Pancreas (tissue), 10 donors: ENCODE results near the gene LGR6. TPM values are rescaled to one million over a fixed set of nuclear protein-coding genes. Genes with fewer than 3 reads are reported as not detected.

ENCODE experiments used
- ATAC-seq, 4 donors: fragments of 200-7000 bp; cut with Tn5 transposase; one replicate each; pipeline versions ENCODE4 v1.8.0 to v1.9.1; 2020; ENCODE audit warnings: mild to moderate bottlenecking in 4 of 4, moderate library complexity in 4 of 4
- DNase-seq, 6 donors: peaks; one replicate each; pipeline ENCODE4 v3.0.0-alpha.2; 2020
- FAIRE-seq: peaks from 2 replicates; lab custom pipeline; 2012; peaks lifted over from hg19 to GRCh38; lab: Jason Lieb, UNC
- H3K27ac ChIP-seq, 4 donors: fragments of 200-600 bp; sonication (generic); 1 replicate in 3 of 4; 2 replicates in 1 of 4; pipeline versions ENCODE4 v1.5.0 to v1.8.0; 2020
- H3K27me3 ChIP-seq, 4 donors: fragments of 200-600 bp; one replicate each; pipeline ENCODE4 v1.8.0; 2021
- H3K36me3 ChIP-seq, 3 donors: fragments of 200-600 bp; sonication (generic) in 1 of 3; one replicate each; pipeline versions ENCODE4 v1.5.0 to v1.8.0; 2020 to 2021
- H3K4me1 ChIP-seq, 3 donors: fragments of 200-600 bp; one replicate each; pipeline ENCODE4 v1.8.0; 2021
- H3K4me3 ChIP-seq, 4 donors: fragments of 200-600 bp; sonication (generic) in 2 of 4; one replicate each; pipeline versions ENCODE4 v1.5.0 to v1.8.0; 2020 to 2021
- H3K9me3 ChIP-seq, 4 donors: fragments of 200-600 bp; one replicate each; pipeline ENCODE4 v1.8.0; 2021
- whole genome bisulfite sequencing, 2 donors: extraction: QIAGEN DNeasy Blood & Tissue Kit; methylation state at CpG; one replicate each; pipeline ENCODE4 v1.1.7; 2013; 5-methylcytosine and 5-hydroxymethylcytosine counted together
- intact Hi-C, 3 donors: fragments of 100-400 bp; cut with DNase I; formaldehyde crosslinking; loops; one replicate each; pipeline versions ENCODE4 v1.11.1 to v1.14.2; 2022
- polyA plus RNA-seq, 2 donors: library from polyadenylated mRNA; stranded (reverse); fragments of 200-250 nt; gene quantifications; one replicate each; pipeline ENCODE4 v1.2.3, GENCODE V29; 2013
- total RNA-seq, 6 donors: library from RNA; stranded (reverse); fragmentation: NEBNext Ultra II Directional in 4 of 6; extraction: Animal tissue kit (Norgen Biotek cat#: 25700) in 4 of 6; gene quantifications; one replicate each; pipeline versions ENCODE4 v1.2.1 to v1.2.4, GENCODE V29; 2021 to 2023
- TF ChIP-seq, protein P1 (sequence below), 4 donors: fragments of 200-600 bp; sonication (generic) in 3 of 4; IDR thresholded peaks; one replicate each; pipeline versions ENCODE4 v1.5.0 to v1.8.0; 2021; ENCODE audit warnings: antibody characterized with exemption in 4 of 4
- donor health status: healthy with polysubstance abuse.
- donor health status: DM: no; HTN: no; CAD: no; lungs with moderate emphysema.
- donor health status: DM: no; HTN: no; CAD: no.
- donor health status: control.
- donor health status: control.
- donor health status: Bipolar disorder and iron deficiency.
- donor health status: DM: yes; HTN: yes; CAD: no.
- donor health status: DM: no; HTN: no; CAD: no.
- donor health status: DM: no; HTN: no; CAD: no.
- donor health status: DM: yes; HTN: yes; CAD: no.

The LGR6 gene
- total and polyA plus RNA-seq, 8 donors, result 0.06 to 0.47 (median 0.15) TPM; not detected in 3

GRCh38 chr1:202155478-202156021 lies 38.0 kb upstream of the LGR6 start:
- FAIRE-seq, result no peak
- intact Hi-C loops, result no loop called here
- TF ChIP-seq, protein P1, sequence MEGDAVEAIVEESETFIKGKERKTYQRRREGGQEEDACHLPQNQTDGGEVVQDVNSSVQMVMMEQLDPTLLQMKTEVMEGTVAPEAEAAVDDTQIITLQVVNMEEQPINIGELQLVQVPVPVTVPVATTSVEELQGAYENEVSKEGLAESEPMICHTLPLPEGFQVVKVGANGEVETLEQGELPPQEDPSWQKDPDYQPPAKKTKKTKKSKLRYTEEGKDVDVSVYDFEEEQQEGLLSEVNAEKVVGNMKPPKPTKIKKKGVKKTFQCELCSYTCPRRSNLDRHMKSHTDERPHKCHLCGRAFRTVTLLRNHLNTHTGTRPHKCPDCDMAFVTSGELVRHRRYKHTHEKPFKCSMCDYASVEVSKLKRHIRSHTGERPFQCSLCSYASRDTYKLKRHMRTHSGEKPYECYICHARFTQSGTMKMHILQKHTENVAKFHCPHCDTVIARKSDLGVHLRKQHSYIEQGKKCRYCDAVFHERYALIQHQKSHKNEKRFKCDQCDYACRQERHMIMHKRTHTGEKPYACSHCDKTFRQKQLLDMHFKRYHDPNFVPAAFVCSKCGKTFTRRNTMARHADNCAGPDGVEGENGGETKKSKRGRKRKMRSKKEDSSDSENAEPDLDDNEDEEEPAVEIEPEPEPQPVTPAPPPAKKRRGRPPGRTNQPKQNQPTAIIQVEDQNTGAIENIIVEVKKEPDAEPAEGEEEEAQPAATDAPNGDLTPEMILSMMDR (IDR thresholded peaks at IDR 0.05), result no peak
- Histone ChIP-seq H3K27ac (no peak overlapping the region), H3K4me1 (peaks cover 0 to 5% (median 0%) of the 10 kb centered on the region in 3 donors), H3K27me3 (no peaks in the 10 kb centered on the region), H3K36me3 (no peaks in the 10 kb centered on the region), H3K4me3 (no peak overlapping the region), H3K9me3 (no peaks in the 10 kb centered on the region)
- DNase-seq, result peak in 1 of 6 donors; percentile 49
- 24 to 26% methylated on average over 8 of the region's 8 CpGs for WGBS, 2 donors
- peak in 3 of 4 donors; percentile 41 to 67 (median 59) for ATAC-seq

DNA sequence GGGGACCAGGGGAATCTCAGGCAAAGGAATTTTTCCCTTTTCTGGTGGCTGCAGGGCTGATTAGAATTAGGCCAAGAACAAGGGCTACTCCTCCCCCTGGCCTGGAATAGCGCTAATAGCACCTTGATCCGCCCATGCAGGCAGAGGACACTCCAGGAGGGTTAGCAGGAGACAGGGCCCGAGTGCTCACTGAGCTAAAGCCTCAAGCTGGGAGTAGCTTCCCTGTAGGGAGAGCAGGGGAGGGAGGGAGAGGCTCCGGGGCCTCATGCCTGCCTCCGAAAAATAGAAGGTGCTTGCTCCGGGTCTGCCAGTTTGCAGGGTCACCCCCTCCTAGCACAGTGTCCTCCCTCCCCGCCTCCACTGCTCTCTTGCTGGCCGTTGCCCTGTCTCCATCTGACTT lies 37.0 kb upstream of the LGR6 start:
- Histone ChIP-seq H3K27ac (no peak overlapping the region), H3K4me1 (peaks cover 0 to 5% (median 0%) of the 10 kb centered on the region in 3 donors), H3K4me3 (no peak overlapping the region), H3K27me3 (no peaks in the 10 kb centered on the region), H3K9me3 (no peaks in the 10 kb centered on the region), H3K36me3 (no peaks in the 10 kb centered on the region)
- 83 to 84% methylated on average over 8 of the region's 8 CpGs for WGBS, 2 donors
- ATAC-seq (no peak), FAIRE-seq (no peak), DNase-seq (no peak)
- intact Hi-C loops, result no loop called here
- TF ChIP-seq, protein P1 (IDR thresholded peaks at IDR 0.05), result no peak

DNA sequence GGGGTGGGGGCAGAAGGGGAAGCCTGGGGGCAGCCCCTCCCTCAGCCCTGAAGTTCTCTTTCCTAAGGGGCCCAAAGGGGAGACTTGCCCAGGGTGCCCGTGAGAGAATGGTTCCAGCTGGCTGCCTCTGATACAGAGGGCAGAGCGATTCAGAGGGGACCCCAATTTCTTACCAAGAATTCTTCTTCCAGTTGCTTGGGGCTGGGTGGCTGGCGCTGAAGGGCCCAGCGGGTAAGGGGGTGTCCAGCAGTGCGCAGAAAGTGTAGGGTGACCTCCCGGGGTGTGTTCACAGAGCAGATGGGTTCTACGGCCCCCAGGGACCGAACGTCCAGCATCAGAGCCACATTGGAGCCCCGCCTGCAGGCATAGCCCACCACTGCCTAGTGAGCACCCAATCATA lies 35.7 kb upstream of the LGR6 start:
- TF ChIP-seq, protein P1 (IDR thresholded peaks at IDR 0.05), result no peak
- WGBS, 2 donors, result 84 to 94% methylated on average over 10 of the region's 10 CpGs
- no peaks in the 10 kb centered on the region for H3K27me3 ChIP-seq
- H3K36me3 ChIP-seq, result no peaks in the 10 kb centered on the region
- intact Hi-C loops, result no loop called here
- no peaks in the 10 kb centered on the region for H3K9me3 ChIP-seq
- H3K27ac ChIP-seq, result no peak overlapping the region
- DNase-seq, result no peak
- H3K4me1 ChIP-seq, result peaks cover 0 to 5% (median 0%) of the 10 kb centered on the region in 3 donors
- no peak overlapping the region for H3K4me3 ChIP-seq
- FAIRE-seq, result no peak
- no peak for ATAC-seq

DNA sequence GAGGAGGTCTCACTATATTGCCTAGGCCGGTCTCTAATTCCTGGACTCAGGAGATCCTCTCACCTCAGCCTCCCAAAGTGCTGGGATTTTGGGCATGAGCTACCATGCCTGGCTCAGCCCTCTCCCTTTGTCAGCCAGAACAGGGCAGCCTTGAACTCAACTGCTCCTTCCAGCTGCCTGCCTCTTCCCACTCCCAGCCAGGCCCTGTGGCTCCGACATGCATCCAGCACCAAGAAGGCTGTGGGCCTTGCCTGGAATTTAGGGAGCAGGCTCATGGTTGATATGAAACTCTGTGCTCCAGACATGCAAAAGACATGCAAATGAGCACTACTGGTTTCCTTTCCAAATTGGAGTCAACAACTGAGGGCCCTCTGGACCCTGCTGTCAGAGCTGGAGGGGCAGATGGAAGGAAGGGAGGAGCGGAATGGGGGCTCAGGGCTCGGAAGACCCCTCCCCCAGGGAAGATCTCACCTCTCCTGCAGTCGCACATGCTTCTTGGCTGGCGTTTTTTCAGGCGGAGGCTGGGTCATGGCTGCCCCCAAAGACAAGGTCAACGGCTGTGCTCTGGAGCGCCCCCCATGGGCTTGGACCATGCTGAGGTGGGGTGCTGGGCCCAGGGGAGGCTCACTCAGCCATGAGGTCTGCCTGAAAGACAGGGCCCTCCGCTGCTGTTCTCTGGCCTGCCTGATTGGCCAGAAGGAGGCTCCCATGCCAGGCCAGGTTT lies 34.6 kb upstream of the LGR6 start:
- Histone ChIP-seq H3K9me3 (no peaks in the 10 kb centered on the region), H3K27me3 (no peaks in the 10 kb centered on the region), H3K36me3 (no peaks in the 10 kb centered on the region), H3K4me3 (no peak overlapping the region), H3K4me1 (peaks cover 0 to 5% (median 0%) of the 10 kb centered on the region in 3 donors), H3K27ac (no peak overlapping the region)
- FAIRE-seq (no peak), DNase-seq (no peak), ATAC-seq (no peak)
- intact Hi-C loops, result no loop called here
- TF ChIP-seq, protein P1 (IDR thresholded peaks at IDR 0.05), result no peak
- WGBS, 2 donors, result 85 to 88% methylated on average over 10 of the region's 10 CpGs
